B cell (primary cell): ENCODE data around the gene CPPED1. TPM values are rescaled to one million over a fixed set of nuclear protein-coding genes. Genes with fewer than 3 reads are reported as not detected.

Experiments
- ATAC-seq: fragments of 200-7000 bp; cut with Tn5 transposase; one replicate; pipeline ENCODE4 v1.10.0; 2021; ENCODE audit warnings: low read depth, mild to moderate bottlenecking, moderate number of reproducible peaks, moderate library complexity
- CTCF ChIA-PET: fragments of 350-600 bp; sonication (Branson Sonifier 250); formaldehyde crosslinking; loops from one replicate; lab custom pipeline; 2021; ENCODE audit warnings: antibody characterized with exemption, inconsistent platforms; lab: Charles Lee
- POLR2A ChIA-PET: fragments of 350-600 bp; sonication (Branson Sonifier 250); formaldehyde crosslinking; loops from one replicate; lab custom pipeline; 2021; ENCODE audit warnings: antibody characterized with exemption; lab: Charles Lee
- DNase-seq: peaks from one replicate; pipeline ENCODE4 v3.0.0; 2013
- H2AFZ ChIP-seq: 2 replicates; pipeline ENCODE4 v1.6.1; 2012; ENCODE audit warnings: mild to moderate bottlenecking, low read depth, low read length; ENCODE audit not compliant: insufficient read depth, poor library complexity, severe bottlenecking
- H3K27ac ChIP-seq, 2 donors: 1 replicate in 1 of 2; 2 replicates in 1 of 2; pipeline ENCODE4 v1.5.1; 2012 to 2013; ENCODE audit warnings: low read length in 2 of 2, mild to moderate bottlenecking in 2 of 2, moderate library complexity in 1 of 2
- H3K27me3 ChIP-seq, 4 experiments: fragments of 200-600 bp in 1 of 4; sonication (generic) in 1 of 4; replicated peaks in 1 of 4; 1 replicate in 2 of 4; 2 replicates in 2 of 4; pipeline versions ENCODE4 v1.6.1 to v1.7.0; 2013 to 2016; ENCODE audit warnings: low read length in 3 of 4, mild to moderate bottlenecking in 2 of 4, mixed read lengths in 1 of 4, moderate library complexity in 1 of 4; ENCODE audit not compliant: insufficient read depth in 4 of 4, control insufficient read depth in 3 of 4; ENCODE audit errors: control extremely low read depth in 1 of 4
- H3K36me3 ChIP-seq, 2 experiments: replicated peaks in 1 of 2; 1 replicate in 1 of 2; 2 replicates in 1 of 2; pipeline versions ENCODE4 v1.6.1 to v1.7.1; 2013; ENCODE audit warnings: low read length in 1 of 2; ENCODE audit not compliant: insufficient read depth in 2 of 2, control insufficient read depth in 1 of 2; ENCODE audit errors: control extremely low read depth in 1 of 2, extremely low read depth in 1 of 2
- H3K4me1 ChIP-seq, 2 donors: fragments of 200-600 bp in 1 of 2; sonication (generic) in 1 of 2; 1 replicate in 1 of 2; 2 replicates in 1 of 2; pipeline versions ENCODE4 v1.5.1 to v1.6.1; 2013 to 2017; ENCODE audit warnings: low read length in 2 of 2; ENCODE audit not compliant: control insufficient read depth in 2 of 2, insufficient read depth in 2 of 2
- H3K4me2 ChIP-seq: replicated peaks from 2 replicates; pipeline ENCODE3; 2012; ENCODE audit warnings: mild to moderate bottlenecking, low read depth, low read length; ENCODE audit not compliant: poor library complexity, severe bottlenecking
- H3K4me3 ChIP-seq, 5 experiments: fragments of 200-600 bp in 1 of 5; sonication (generic) in 1 of 5; 1 replicate in 3 of 5; 2 replicates in 2 of 5; pipeline versions ENCODE4 v1.5.1 to v1.7.0; 2011 to 2016; ENCODE audit warnings: low read length in 4 of 5, mild to moderate bottlenecking in 4 of 5, low read depth in 2 of 5, control low read depth in 1 of 5, moderate library complexity in 1 of 5; ENCODE audit not compliant: insufficient read depth in 1 of 5; ENCODE audit errors: control extremely low read depth in 1 of 5, extremely low read depth in 1 of 5
- H3K79me2 ChIP-seq: fragments of 200-600 bp; sonication (generic); one replicate; pipeline ENCODE4 v1.6.0; 2016; ENCODE audit warnings: low read length; ENCODE audit not compliant: control insufficient read depth, insufficient read depth
- H3K9ac ChIP-seq: fragments of 200-600 bp; sonication (generic); 2 replicates; pipeline ENCODE4 v1.6.1; 2017; ENCODE audit warnings: mild to moderate bottlenecking, low read length, moderate library complexity
- H3K9me3 ChIP-seq, 3 donors: one replicate each; pipeline versions ENCODE4 v1.6.1 to v1.7.1; 2013; ENCODE audit warnings: low read length in 2 of 3; ENCODE audit not compliant: control insufficient read depth in 2 of 3, insufficient read depth in 1 of 3; ENCODE audit errors: control extremely low read depth in 1 of 3
- H4K20me1 ChIP-seq: 2 replicates; pipeline ENCODE4 v1.6.0; 2012; ENCODE audit warnings: mild to moderate bottlenecking, low read length; ENCODE audit not compliant: insufficient read depth, control insufficient read depth, poor library complexity, severe bottlenecking
- H3K27ac Mint-ChIP-seq: one replicate; pipeline ENCODE4 v1.8.0; 2021; ENCODE audit warnings: mixed read lengths
- H3K27me3 Mint-ChIP-seq: one replicate; pipeline ENCODE4 v1.8.0; 2021; ENCODE audit warnings: mixed read lengths
- H3K4me1 Mint-ChIP-seq: one replicate; pipeline ENCODE4 v1.8.0; 2021; ENCODE audit warnings: mixed read lengths
- H3K4me3 Mint-ChIP-seq: one replicate; pipeline ENCODE4 v1.8.0; 2021; ENCODE audit warnings: mixed read lengths
- H3K9me3 Mint-ChIP-seq: one replicate; pipeline ENCODE4 v1.8.0; 2022; ENCODE audit warnings: mixed read lengths; ENCODE audit not compliant: insufficient read depth
- CTCF ChIP-seq: fragments of 200-600 bp; IDR thresholded peaks from one replicate; pipeline ENCODE4 v1.8.0; 2022; ENCODE audit warnings: antibody characterized with exemption, mild to moderate bottlenecking
- EZH2 ChIP-seq: IDR thresholded peaks from 2 replicates; pipeline ENCODE4 v1.6.1; 2012; ENCODE audit warnings: borderline replicate concordance, low read depth, mild to moderate bottlenecking, moderate library complexity, low read length; ENCODE audit not compliant: insufficient read depth, poor library complexity, severe bottlenecking
- WGBS: methylation state at CpG from one replicate; pipeline ENCODE4 v1.1.5; 2013; ENCODE audit warnings: missing lambda C conversion rate; ENCODE audit not compliant: insufficient coverage; 5-methylcytosine and 5-hydroxymethylcytosine counted together
- intact Hi-C: fragments of 100-400 bp; cut with micrococcal nuclease; formaldehyde crosslinking; loops from one replicate; pipeline ENCODE4 v1.10.0; 2022
- polyA plus RNA-seq: library from polyadenylated mRNA; depleted of rRNA; stranded (reverse); fragments of >200 nt; gene quantifications from 2 replicates; pipeline ENCODE4 v1.2.3, GENCODE V29; 2012
- total RNA-seq, 2 donors: library from RNA; stranded (reverse); fragments of 120-200 nt in 1 of 2; gene quantifications; 1 replicate in 1 of 2; 2 replicates in 1 of 2; pipeline versions ENCODE4 v1.2.3 to v1.2.4, GENCODE V29; 2013 to 2022

The CPPED1 gene
- total and polyA plus RNA-seq, 2 donors (not counting 1 experiment from before 2014, with no cell fraction given): 5.9 to 11.3 TPM

GRCh38 chr16:12667909-12668308, 135.8 kb downstream of the CPPED1 start:
- Histone ChIP-seq H3K79me2 (no peaks in the 10 kb centered on the region), H4K20me1 (no peaks in the 10 kb centered on the region), H3K4me3 (no peak overlapping the region), H3K9ac (no peak overlapping the region), H3K4me1 (no peaks in the 10 kb centered on the region), H3K4me2 (no peak overlapping the region), H2AFZ (no peak overlapping the region), H3K9me3 (peaks cover 7 to 22% (median 11%) of the 10 kb centered on the region in 3 donors), H3K27ac (no peak overlapping the region), H3K27me3 (no peaks in the 10 kb centered on the region), H3K36me3 (no peaks in the 10 kb centered on the region)
- no peaks in the 10 kb centered on the region for H3K27me3 Mint-ChIP-seq
- peaks cover 13% of the 10 kb centered on the region for H3K9me3 Mint-ChIP-seq
- TF ChIP-seq EZH2 (no peak), CTCF (no peak)
- no peaks in the 10 kb centered on the region for H3K4me1 Mint-ChIP-seq
- ATAC-seq (no peak), DNase-seq (no peak)
- no peak overlapping the region for H3K27ac Mint-ChIP-seq
- no CpG with 5 or more reads among the region's 3 CpGs for WGBS
- H3K4me3 Mint-ChIP-seq: no peak overlapping the region
- intact Hi-C loops: no loop called here
- ChIA-PET POLR2A (no interaction called here), CTCF (no interaction called here)

GRCh38 chr16:12664164-12664733, 139.4 kb downstream of the CPPED1 start:
- ATAC-seq (no peak), DNase-seq (no peak)
- ChIA-PET POLR2A (no interaction called here), CTCF (no interaction called here)
- Histone ChIP-seq H3K9me3 (peaks cover 7 to 22% (median 11%) of the 10 kb centered on the region in 3 donors), H3K36me3 (peaks cover 0 to 2% of the 10 kb centered on the region in 2 experiments), H3K4me3 (no peak overlapping the region), H3K27me3 (no peaks in the 10 kb centered on the region), H2AFZ (no peak overlapping the region), H3K4me2 (no peak overlapping the region), H3K4me1 (no peaks in the 10 kb centered on the region), H3K9ac (no peak overlapping the region), H4K20me1 (no peaks in the 10 kb centered on the region), H3K79me2 (no peaks in the 10 kb centered on the region), H3K27ac (no peak overlapping the region)
- Mint-ChIP-seq H3K4me1 (no peaks in the 10 kb centered on the region), H3K9me3 (peaks cover 14% of the 10 kb centered on the region), H3K4me3 (no peak overlapping the region), H3K27me3 (no peaks in the 10 kb centered on the region), H3K27ac (no peak overlapping the region)
- TF ChIP-seq EZH2 (no peak), CTCF (no peak)
- intact Hi-C loops: no loop called here
- WGBS: 96% methylated on average over 5 of the region's 9 CpGs
